HT-29 (cell line): ENCODE data around the gene STUB1. TPM values are rescaled to one million over a fixed set of nuclear protein-coding genes. Genes with fewer than 3 reads are reported as not detected.
A peak's percentile ranks its signal among the peaks of the same experiment; 100 is the strongest.

Source experiments
- DNase-seq: peaks from one replicate; pipeline ENCODE4 v3.0.0-alpha.2; 2015; ENCODE audit warnings: low spot score
- total RNA-seq: library from RNA; depleted of rRNA; stranded (reverse); fragments of >200 nt; shearing (Covaris generic); gene quantifications from 2 replicates; pipeline ENCODE4 v1.2.3, GENCODE V29; 2014

The STUB1 gene
- total RNA-seq, 1 experiment from 2014 or later, result 258 TPM

GRCh38 chr16:711548-712320, 31.5 kb downstream of the STUB1 start:
- peak; percentile 71 for DNase-seq

- peak; percentile 77 for DNase-seq
Observed at GRCh38 chr16:712740-713250, 32.6 kb downstream of the STUB1 start.

GRCh38 chr16:714079-714478, 33.9 kb downstream of the STUB1 start:
- no peak for DNase-seq

- DNase-seq, result peak; percentile 80
Observed at GRCh38 chr16:714558-715476, 34.6 kb downstream of the STUB1 start, which contains the start of gene METRN. Gene METRN, plus strand, starts transcription at chr16:715118. Its CDS starts 172 bp downstream, at chr16:715290.

GRCh38 chr16:715477-716199, 35.4 kb downstream of the STUB1 start:
- no peak for DNase-seq

- DNase-seq, result peak; percentile 60
Observed at GRCh38 chr16:716200-716568, 36.0 kb downstream of the STUB1 start.

- no peak for DNase-seq
Observed at GRCh38 chr16:716768-717325, 36.6 kb downstream of the STUB1 start.

GRCh38 chr16:717450-718245, 37.4 kb downstream of the STUB1 start:
- DNase-seq, result no peak

GRCh38 chr16:718389-718788, 38.2 kb downstream of the STUB1 start:
- DNase-seq, result no peak

- no peak for DNase-seq
Observed at GRCh38 chr16:718922-719321, 38.7 kb downstream of the STUB1 start.

- peak; percentile 60 for DNase-seq
Observed at GRCh38 chr16:719815-720446, 39.7 kb downstream of the STUB1 start.

GRCh38 chr16:720447-720989, 40.3 kb downstream of the STUB1 start:
- peak; percentile 36 for DNase-seq

GRCh38 chr16:720990-721764, 41.0 kb downstream of the STUB1 start, which contains the start of gene ANTKMT:
Gene ANTKMT, plus strand, starts transcription at chr16:721146. Its CDS starts 129 bp downstream, at chr16:721275.
- peak; percentile 92 for DNase-seq

- no peak for DNase-seq
Observed at GRCh38 chr16:721765-722540, 41.7 kb downstream of the STUB1 start.

GRCh38 chr16:722835-723633, 42.8 kb downstream of the STUB1 start:
- DNase-seq, result no peak

GRCh38 chr16:723695-724094, 43.5 kb downstream of the STUB1 start:
- DNase-seq, result no peak
